ENCODE data around the gene C1orf185. TPM values are rescaled to one million over a fixed set of nuclear protein-coding genes. Genes with fewer than 3 reads are reported as not detected.
A peak's percentile ranks its signal among the peaks of the same experiment; 100 is the strongest.
"Not testable (repeated sequence)": the region's sequence is repeated elsewhere in the genome, so short reads cannot be mapped to it uniquely, and the experiment has no call there.

Gene C1orf185
- total and polyA plus RNA-seq, 9 of the 15 experiments (the other 6 are each of a cell fraction or from before 2014, with no cell fraction given): not detected

- CTCF ChIA-PET (ENCODE audit: low intra/inter-chr PET ratio); H3K27ac ChIP-seq (ENCODE audit: extremely low read depth, low read depth, low read length); H3K36me3 ChIP-seq (ENCODE audit: control insufficient read depth, insufficient read depth, low read length); BruUV-seq (replicated peaks); in situ Hi-C loops (cut with MboI); H4K20me1 ChIP-seq (replicated peaks; ENCODE audit: control insufficient read depth, insufficient read depth, low read length); DNase-seq (ENCODE audit: extremely low read depth in 1 of 4, low spot score in 3 of 4); H3K9me1 ChIP-seq (ENCODE audit: control insufficient read depth, insufficient read depth, low read length); H3K4me2 ChIP-seq (ENCODE audit: insufficient read depth, low read length); H3K9ac ChIP-seq (ENCODE audit: insufficient read depth in 1 of 2, low read depth in 2 of 2, low read length in 2 of 2); H2AFZ ChIP-seq (ENCODE audit: low read depth, low read length); FAIRE-seq; H3K27me3 ChIP-seq (ENCODE audit: control insufficient read depth in 2 of 2, insufficient read depth in 2 of 2, low read length in 2 of 2); H3K4me1 ChIP-seq (replicated peaks in 1 of 2; ENCODE audit: control insufficient read depth in 2 of 2, insufficient read depth in 2 of 2, low read length in 2 of 2); POLR2A ChIA-PET; ATAC-seq; H3K9me3 ChIP-seq (replicated peaks; ENCODE audit: control insufficient read depth, insufficient read depth, low read depth, low read length); intact Hi-C loops (cut with micrococcal nuclease); H3K4me3 ChIP-seq; H3K79me2 ChIP-seq (ENCODE audit: control insufficient read depth, insufficient read depth, low read length): not testable (repeated sequence)
- TF ChIP-seq ZNF146 (CRISPR knock-in tag; IDR thresholded peaks at IDR 0.05; ENCODE audit: unreplicated experiment) (peak; percentile 94), RBM25 (IDR thresholded peaks at IDR 0.05; ENCODE audit: low read depth, low read length, severe bottlenecking) (peak; percentile 64)
- WGBS (ENCODE audit: insufficient coverage, low coverage, missing lambda C conversion rate): 0% methylated on average over 2 of the region's 2 CpGs
These were observed 35.7 kb downstream of the C1orf185 start for GRCh38 chr1:51137696-51138095.

- ATAC-seq (no peak), FAIRE-seq (no peak), DNase-seq (ENCODE audit: extremely low read depth in 1 of 4, low spot score in 3 of 4) (no peak)
- 2% methylated on average over 2 of the region's 2 CpGs for WGBS (ENCODE audit: insufficient coverage, low coverage, missing lambda C conversion rate)
- Histone ChIP-seq H3K9ac (ENCODE audit: insufficient read depth in 1 of 2, low read depth in 2 of 2, low read length in 2 of 2) (no peak overlapping the region), H3K27me3 (ENCODE audit: control insufficient read depth in 2 of 2, insufficient read depth in 2 of 2, low read length in 2 of 2) (peaks cover 2 to 5% of the 10 kb centered on the region in 2 experiments; a peak in 2 of 5 replicates), H3K4me3 (no peak overlapping the region), H2AFZ (ENCODE audit: low read depth, low read length) (no peak overlapping the region), H3K79me2 (ENCODE audit: control insufficient read depth, insufficient read depth, low read length) (no peaks in the 10 kb centered on the region), H3K36me3 (ENCODE audit: control insufficient read depth, insufficient read depth, low read length) (no peaks in the 10 kb centered on the region), H4K20me1 (replicated peaks; ENCODE audit: control insufficient read depth, insufficient read depth, low read length) (no peaks in the 10 kb centered on the region), H3K4me2 (ENCODE audit: insufficient read depth, low read length) (no peak overlapping the region), H3K9me3 (replicated peaks; ENCODE audit: control insufficient read depth, insufficient read depth, low read depth, low read length) (no peaks in the 10 kb centered on the region), H3K4me1 (replicated peaks in 1 of 2; ENCODE audit: control insufficient read depth in 2 of 2, insufficient read depth in 2 of 2, low read length in 2 of 2) (no peaks in the 10 kb centered on the region), H3K27ac (ENCODE audit: extremely low read depth, low read depth, low read length) (no peak overlapping the region), H3K9me1 (ENCODE audit: control insufficient read depth, insufficient read depth, low read length) (no peaks in the 10 kb centered on the region)
- in situ Hi-C loops (cut with MboI) (no loop called here), intact Hi-C loops (cut with micrococcal nuclease) (no loop called here)
- BruUV-seq (replicated peaks): no TSS peak
- TF ChIP-seq ZNF324 (CRISPR knock-in tag; IDR thresholded peaks at IDR 0.05) (no peak), CTCF (IDR thresholded peaks at IDR 0.05 in 2 of 3, conservative IDR thresholded peaks at IDR 0.05 in 1 of 3; ENCODE audit: insufficient read depth in 2 of 3, low read depth in 1 of 3, low read length in 3 of 3) (peak in 1 of 3 experiments; percentile 39; a peak in 2 of 6 replicates), RAD21 (CRISPR knock-in tag; conservative IDR thresholded peaks at IDR 0.05 in 1 of 2, IDR thresholded peaks at IDR 0.05 in 1 of 2) (peak in 1 of 2 experiments; percentile 32; a peak in 1 of 4 replicates), RAD51 (IDR thresholded peaks at IDR 0.05; ENCODE audit: borderline replicate concordance, low read depth) (no peak)
- ChIA-PET POLR2A (interaction anchor here (0.9 kb wide), 1 partner anchor 99 kb away, joined by 4 read pairs; no protein-coding TSS in a partner anchor), CTCF (ENCODE audit: low intra/inter-chr PET ratio) (interaction anchor here (0.6 kb wide), 1 partner anchor 1128 kb away, joined by 4 read pairs; no protein-coding TSS in a partner anchor)
These were observed 37.4 kb downstream of the C1orf185 start for GRCh38 chr1:51139474-51139873.

Measured in K562 (cell line).